Activated naive CD8-positive, alpha-beta T cell treated with anti-CD3 and anti-CD28 coated beads, Interleukin-2, amount 50 U/mL, for 24 hours (primary cell): Measurements from ENCODE around the gene KLF7.

ENCODE experiments used
- ATAC-seq: fragments of 150-1000 bp; cut with Tn5 transposase; one replicate; pipeline ENCODE4 v1.10.0; 2021
- DNase-seq: peaks from one replicate; pipeline ENCODE4 v3.0.0; 2021
- H3K27ac Mint-ChIP-seq: one replicate; pipeline ENCODE4 v1.8.0; 2021; ENCODE audit warnings: mild to moderate bottlenecking, mixed read lengths
- H3K27me3 Mint-ChIP-seq: one replicate; pipeline ENCODE4 v1.8.0; 2021; ENCODE audit warnings: mixed read lengths
- H3K36me3 Mint-ChIP-seq: one replicate; pipeline ENCODE4 v1.8.0; 2021; ENCODE audit warnings: low read depth, mixed read lengths
- H3K4me1 Mint-ChIP-seq: one replicate; pipeline ENCODE4 v1.8.0; 2021; ENCODE audit warnings: mixed read lengths
- H3K4me3 Mint-ChIP-seq: one replicate; pipeline ENCODE4 v1.8.0; 2021; ENCODE audit warnings: mild to moderate bottlenecking, moderate library complexity, mixed read lengths
- H3K9me3 Mint-ChIP-seq: one replicate; pipeline ENCODE4 v1.8.0; 2021; ENCODE audit warnings: mixed read lengths

KLF7 gene

DNA sequence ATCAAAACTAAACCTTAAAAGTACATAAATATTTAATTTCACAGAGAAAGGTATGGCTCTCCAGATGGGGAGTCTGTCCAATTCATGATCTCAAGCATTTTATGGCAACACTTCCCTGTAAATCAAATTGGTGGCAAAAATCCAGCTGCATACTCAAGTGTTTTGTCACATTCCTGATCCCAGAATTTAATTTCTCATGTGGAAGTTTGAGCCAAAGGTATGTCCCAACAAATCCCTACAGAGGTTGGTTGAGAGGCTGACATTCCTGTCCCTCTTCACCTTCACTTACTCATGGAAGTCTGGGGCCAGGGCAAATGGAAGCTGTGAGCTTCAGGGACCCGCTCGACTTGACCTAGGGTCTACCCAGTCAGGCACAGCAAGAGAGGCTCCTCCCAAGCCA is 17.7 kb downstream of the KLF7 start:
- Mint-ChIP-seq H3K36me3 (peaks cover 3% of the 10 kb centered on the region), H3K27ac (no peak overlapping the region), H3K4me3 (no peak overlapping the region), H3K27me3 (no peaks in the 10 kb centered on the region), H3K9me3 (no peaks in the 10 kb centered on the region), H3K4me1 (peaks cover 69% of the 10 kb centered on the region)
- DNase-seq (no peak), ATAC-seq (no peak)

DNA sequence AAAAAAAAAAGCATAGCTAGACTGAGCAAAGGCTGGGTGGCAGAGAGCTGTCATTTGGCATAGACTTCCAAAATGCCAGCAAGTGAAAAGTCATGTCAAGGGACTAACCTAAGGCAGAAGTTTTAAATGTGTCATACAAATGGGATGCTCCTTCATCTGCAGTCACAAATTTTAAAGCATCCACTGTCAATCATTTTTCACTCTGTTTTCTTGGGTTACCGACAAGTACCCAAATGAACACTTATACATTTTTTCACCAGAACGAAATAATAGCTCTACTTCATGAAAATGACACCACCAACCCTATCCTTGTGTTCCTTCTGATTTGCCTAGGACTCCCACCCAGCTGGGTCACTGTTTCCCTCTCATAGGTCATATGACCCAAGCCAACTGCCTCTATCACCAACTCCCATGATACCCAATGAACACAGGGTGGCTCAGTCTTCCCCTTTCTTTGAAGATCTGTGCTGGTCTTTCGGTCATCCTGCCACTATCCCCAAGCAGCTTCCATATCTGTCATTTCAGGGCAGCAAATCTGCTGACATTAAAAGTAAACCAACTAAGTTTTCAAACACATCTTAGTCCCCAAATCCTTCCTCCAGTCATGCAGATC is 21.5 kb downstream of the KLF7 start:
- peaks cover 65% of the 10 kb centered on the region for H3K4me1 Mint-ChIP-seq
- no peaks in the 10 kb centered on the region for H3K27me3 Mint-ChIP-seq
- H3K36me3 Mint-ChIP-seq: peaks cover 3% of the 10 kb centered on the region
- no peaks in the 10 kb centered on the region for H3K9me3 Mint-ChIP-seq
- H3K27ac Mint-ChIP-seq: peak overlapping the region; percentile 92
- DNase-seq (no peak), ATAC-seq (no peak)
- H3K4me3 Mint-ChIP-seq: peak overlapping the region; percentile 78

DNA sequence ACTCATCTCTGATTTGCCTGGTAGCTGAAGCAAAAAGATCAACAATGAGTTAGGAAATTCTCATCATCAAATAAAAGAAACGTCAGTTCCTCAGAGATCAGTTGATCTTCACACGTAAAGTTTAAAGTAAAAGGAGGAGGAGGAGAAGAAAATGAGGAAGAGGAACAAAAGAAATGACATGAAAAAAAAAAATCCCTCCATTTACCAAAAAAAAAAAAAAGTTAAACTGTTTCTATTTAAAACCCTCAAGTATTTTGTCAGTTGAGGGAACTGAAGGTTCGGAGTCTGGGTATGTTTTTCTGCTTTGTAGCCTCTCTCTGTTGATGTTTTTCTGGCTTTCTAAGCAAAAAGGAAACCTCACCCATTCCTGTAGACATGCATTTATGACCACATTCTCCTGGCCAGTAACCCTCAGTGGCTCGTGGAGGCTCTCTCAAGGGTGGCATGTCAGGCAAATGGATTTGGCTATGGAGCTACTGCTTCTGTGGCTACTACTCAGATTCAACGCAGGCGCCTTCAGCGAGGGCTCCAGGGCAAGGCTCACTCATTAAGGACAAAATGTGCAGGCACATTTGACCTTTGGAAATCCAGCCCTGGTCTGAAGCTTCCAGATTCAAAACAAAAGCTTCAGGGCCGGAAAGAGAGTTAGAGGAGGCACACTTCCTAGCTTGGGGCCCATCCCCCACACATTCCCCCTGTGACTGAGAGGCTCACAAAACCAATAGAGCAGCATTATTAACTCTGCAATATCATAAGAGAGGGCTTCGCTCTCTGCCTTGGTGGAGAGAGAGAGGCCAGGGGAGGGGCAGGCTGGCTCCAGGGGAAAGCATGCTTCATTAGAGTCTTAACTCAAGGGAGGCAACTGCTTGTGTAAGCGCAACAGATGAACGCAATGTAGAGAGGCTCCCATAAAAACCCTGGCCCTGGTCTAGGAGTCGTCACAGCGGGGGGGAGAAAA is 22.3 kb downstream of the KLF7 start:
- Mint-ChIP-seq H3K27ac (peak overlapping the region; percentile 92), H3K9me3 (no peaks in the 10 kb centered on the region), H3K4me1 (peaks cover 62% of the 10 kb centered on the region), H3K27me3 (no peaks in the 10 kb centered on the region), H3K36me3 (peaks cover 1% of the 10 kb centered on the region), H3K4me3 (peak overlapping the region; percentile 78)
- DNase-seq (peak; percentile 67), ATAC-seq (peak; percentile 79)

DNA sequence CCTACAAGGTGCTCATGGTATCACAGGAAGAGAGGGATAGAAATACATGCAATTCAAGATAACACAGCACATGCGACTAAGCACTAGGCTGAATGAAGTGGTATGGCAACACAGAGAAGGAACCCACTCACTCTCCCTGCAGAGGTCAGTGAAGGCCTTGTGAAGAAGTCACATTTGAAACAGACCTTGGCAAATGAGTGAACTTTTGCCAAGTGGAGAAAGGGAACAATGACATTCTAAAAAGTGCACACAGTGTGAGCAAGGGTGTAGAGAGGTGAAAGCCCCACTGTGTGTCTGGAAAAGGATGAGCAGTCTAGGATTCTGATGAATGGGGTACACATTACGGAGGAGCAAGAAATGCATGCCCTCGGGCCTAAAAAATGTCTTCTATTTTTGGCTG is 23.3 kb downstream of the KLF7 start:
- Mint-ChIP-seq H3K4me3 (peak overlapping the region; percentile 78), H3K4me1 (peaks cover 69% of the 10 kb centered on the region), H3K9me3 (no peaks in the 10 kb centered on the region), H3K27ac (peak overlapping the region; percentile 92), H3K36me3 (peaks cover 1% of the 10 kb centered on the region), H3K27me3 (no peaks in the 10 kb centered on the region)
- ATAC-seq: peak; percentile 65
- DNase-seq: peak; percentile 23

DNA sequence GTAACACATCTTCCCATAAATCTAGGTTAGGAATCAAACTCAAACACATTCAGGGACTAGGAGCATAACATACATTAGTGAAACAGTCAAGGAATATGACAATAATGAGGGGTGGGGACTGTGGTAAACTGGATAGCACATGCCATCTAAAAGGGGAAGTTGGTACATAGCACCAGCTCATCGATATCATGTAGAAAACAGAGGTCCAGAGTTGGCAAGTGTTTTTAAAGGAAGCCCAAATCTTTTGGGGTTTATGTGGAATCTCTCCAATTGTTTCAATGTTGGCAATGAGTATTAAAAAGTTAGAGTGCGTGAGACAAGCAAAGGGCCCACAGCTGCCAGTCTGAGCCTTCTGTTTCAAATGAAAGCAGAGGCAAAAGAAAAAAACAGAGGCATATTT is 24.4 kb downstream of the KLF7 start:
- no peaks in the 10 kb centered on the region for H3K9me3 Mint-ChIP-seq
- no peaks in the 10 kb centered on the region for H3K27me3 Mint-ChIP-seq
- no peak for DNase-seq
- H3K36me3 Mint-ChIP-seq: peaks cover 2% of the 10 kb centered on the region
- no peak overlapping the region for H3K4me3 Mint-ChIP-seq
- no peak for ATAC-seq
- H3K27ac Mint-ChIP-seq: peak overlapping the region; percentile 56
- H3K4me1 Mint-ChIP-seq: peaks cover 77% of the 10 kb centered on the region

DNA sequence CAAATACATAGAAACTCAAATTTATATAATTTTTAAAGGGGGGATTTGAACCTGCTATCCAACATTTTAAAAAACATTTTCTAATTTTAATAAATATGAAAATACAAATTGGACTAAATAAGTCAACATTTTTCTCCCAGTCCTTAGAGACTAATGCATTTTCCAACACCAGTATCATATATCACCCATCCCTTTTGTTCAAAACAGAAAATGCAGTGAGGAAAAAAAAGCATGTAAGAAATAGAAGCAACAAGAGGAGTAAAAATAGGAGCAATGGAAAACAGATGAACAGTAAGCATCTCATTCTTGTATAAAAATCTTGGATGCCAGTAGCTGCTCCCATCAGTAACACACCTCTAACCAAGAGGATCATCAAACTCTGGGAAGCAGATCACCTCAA is 25.5 kb downstream of the KLF7 start:
- peaks cover 87% of the 10 kb centered on the region for H3K4me1 Mint-ChIP-seq

DNA sequence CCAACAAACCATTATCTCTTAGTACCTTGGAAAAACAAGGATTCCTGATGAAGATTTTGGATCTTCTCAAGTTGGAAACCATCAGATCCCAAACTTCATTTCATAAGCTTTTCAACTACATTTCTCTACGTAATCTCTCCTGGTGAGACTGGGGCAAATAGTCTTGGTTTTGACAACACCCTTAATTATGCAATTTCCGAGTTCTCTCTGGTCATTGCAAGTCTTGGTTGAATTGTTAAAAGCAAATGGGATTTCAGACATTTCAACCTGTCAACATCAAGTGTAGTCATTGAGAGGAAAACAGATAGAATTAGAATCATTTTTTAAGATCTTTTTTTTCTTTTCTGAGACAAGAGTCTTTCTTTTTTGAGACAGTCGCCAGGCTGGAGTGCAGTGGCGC is 26.2 kb downstream of the KLF7 start:
- ATAC-seq: no peak
- no peak for DNase-seq
- Mint-ChIP-seq H3K27ac (no peak overlapping the region), H3K36me3 (peaks cover 1% of the 10 kb centered on the region), H3K9me3 (no peaks in the 10 kb centered on the region), H3K4me1 (peaks cover 87% of the 10 kb centered on the region), H3K4me3 (no peak overlapping the region), H3K27me3 (no peaks in the 10 kb centered on the region)

More for the DNA sequence above, 25.5 kb downstream of the KLF7 start:
- no peak overlapping the region for H3K4me3 Mint-ChIP-seq
- H3K9me3 Mint-ChIP-seq: no peaks in the 10 kb centered on the region
- no peak overlapping the region for H3K27ac Mint-ChIP-seq
- no peaks in the 10 kb centered on the region for H3K27me3 Mint-ChIP-seq
- H3K36me3 Mint-ChIP-seq: peaks cover 1% of the 10 kb centered on the region
- no peak for ATAC-seq
- no peak for DNase-seq

DNA sequence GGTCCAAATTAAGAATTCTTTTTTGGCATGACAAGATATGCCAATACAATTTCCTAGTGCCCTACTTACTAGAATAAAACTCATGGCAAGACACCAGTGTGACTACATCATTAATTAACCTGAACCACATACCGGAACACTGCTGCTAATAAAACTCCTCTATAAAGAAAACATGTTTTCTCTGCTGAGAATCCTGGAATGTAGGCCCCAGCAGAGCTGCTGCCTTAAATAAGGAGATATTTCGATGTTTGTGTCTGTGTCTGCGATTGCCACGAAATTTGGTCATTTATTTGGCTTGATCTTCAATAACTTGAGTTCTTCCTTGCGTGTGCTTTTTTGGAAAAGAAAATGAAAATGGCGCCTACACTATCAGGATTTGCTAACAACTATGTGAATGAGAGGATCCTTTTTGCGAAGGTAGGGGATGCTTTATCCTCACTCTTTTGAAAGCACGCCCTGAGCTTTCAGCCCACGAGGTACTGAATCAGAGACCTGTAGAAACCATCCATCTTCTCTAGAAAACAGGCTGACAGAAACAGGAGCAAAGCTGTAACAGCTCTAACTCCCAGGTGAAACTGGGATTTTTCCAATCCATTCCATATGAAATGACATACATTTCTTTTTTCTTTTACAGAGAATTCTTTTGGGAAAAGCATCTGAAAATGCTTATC is 27.0 kb downstream of the KLF7 start:
- H3K4me3 Mint-ChIP-seq: no peak overlapping the region
- DNase-seq (no peak), ATAC-seq (no peak)
- H3K27ac Mint-ChIP-seq: no peak overlapping the region
- no peaks in the 10 kb centered on the region for H3K27me3 Mint-ChIP-seq
- H3K9me3 Mint-ChIP-seq: no peaks in the 10 kb centered on the region
- peaks cover 87% of the 10 kb centered on the region for H3K4me1 Mint-ChIP-seq
- peaks cover 3% of the 10 kb centered on the region for H3K36me3 Mint-ChIP-seq

DNA sequence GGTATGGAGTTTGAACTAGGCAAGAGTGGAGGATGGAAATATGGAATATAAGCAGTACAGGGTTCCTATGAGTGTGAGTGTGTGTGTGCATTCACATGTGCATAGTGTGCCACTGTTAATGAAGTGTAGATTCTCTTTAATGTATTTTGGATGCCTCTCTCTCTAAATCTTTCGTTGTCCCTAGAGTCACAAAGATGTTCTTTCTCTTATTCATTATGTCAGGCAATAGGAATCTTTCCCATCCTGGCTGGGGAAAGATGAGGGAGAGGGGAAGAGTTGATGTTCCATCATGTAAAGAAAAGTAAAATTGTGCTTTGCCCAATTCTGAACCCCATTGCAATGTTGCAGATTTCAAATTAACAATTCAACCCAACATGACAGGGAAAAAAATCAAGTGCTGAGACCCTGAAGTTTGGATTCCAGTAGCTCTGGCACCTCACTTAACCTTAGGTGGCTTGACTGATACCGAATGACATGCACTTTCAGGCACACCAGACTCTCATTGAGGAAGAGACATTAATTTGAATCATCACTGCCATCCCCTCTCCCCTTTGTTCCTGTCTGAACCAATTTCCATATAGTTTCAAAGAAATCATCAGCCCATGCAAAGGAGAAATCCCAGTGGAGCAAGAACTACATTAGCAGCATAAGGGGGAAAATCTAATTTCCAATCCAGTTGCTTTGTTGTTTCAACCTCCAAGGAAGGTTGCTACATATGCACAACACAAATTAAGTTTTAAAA is 28.0 kb downstream of the KLF7 start:
- Mint-ChIP-seq H3K36me3 (peaks cover 8% of the 10 kb centered on the region), H3K9me3 (no peaks in the 10 kb centered on the region), H3K4me3 (no peak overlapping the region), H3K4me1 (peaks cover 84% of the 10 kb centered on the region), H3K27ac (no peak overlapping the region), H3K27me3 (no peaks in the 10 kb centered on the region)
- ATAC-seq (no peak), DNase-seq (no peak)

DNA sequence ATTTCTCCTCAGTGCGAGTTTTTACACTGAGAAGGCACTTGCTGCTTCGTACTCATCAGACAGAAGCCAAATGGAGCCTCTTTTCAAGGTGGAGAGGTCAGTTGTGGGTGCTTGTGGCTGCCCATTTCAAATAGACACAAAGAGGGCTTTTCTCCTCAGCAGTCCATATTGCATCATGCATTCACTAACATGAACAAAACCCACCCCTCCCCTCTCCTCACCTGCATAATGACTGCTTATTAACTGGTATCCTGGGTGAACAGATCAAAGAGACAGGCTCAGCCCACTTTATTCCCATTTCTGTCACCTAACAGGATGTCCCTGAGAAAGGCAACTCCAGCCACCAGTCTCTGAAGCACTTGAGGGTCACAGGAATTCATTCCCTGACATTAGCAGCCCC is 28.9 kb downstream of the KLF7 start:
- Mint-ChIP-seq H3K9me3 (peaks cover under 1% of the 10 kb centered on the region), H3K36me3 (peaks cover 8% of the 10 kb centered on the region), H3K27me3 (no peaks in the 10 kb centered on the region), H3K27ac (no peak overlapping the region), H3K4me1 (peaks cover 84% of the 10 kb centered on the region), H3K4me3 (no peak overlapping the region)
- DNase-seq (no peak), ATAC-seq (no peak)

DNA sequence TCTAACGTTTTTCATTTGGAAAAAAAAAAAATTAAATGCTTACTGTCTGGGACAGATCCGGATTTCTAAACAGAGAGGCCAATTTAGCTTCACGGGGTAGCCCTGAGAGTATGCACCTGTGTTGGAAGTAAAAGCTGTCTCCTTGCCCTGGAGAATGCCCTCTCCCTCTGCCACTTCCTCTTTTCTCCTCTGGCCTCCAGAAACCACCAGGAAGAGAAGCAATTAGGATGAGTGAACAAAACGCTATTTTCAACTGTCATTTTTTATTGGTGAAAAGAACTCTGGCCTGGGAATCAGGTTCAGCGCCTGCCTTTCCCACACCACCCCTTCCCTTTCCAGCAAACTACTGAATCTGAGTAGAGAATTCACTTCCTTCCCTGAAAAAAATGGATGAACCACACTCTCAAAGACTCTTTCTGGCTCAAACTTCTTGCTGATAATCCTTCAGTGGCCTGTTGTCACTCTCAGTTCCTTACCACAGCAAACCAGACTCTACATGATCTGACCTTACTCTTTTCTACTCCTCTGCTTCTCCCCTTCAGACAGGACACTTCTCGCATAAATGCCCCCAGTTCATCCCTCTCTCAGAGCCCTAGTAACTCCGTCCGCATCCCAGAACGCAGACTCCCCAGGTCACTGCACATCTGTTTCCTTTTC is 29.8 kb downstream of the KLF7 start:
- H3K4me1 Mint-ChIP-seq: peaks cover 84% of the 10 kb centered on the region
- no peak for DNase-seq
- ATAC-seq: no peak
- H3K9me3 Mint-ChIP-seq: peaks cover 5% of the 10 kb centered on the region
- H3K27ac Mint-ChIP-seq: peak overlapping the region; percentile 19
- H3K36me3 Mint-ChIP-seq: peaks cover 14% of the 10 kb centered on the region
- no peaks in the 10 kb centered on the region for H3K27me3 Mint-ChIP-seq
- peak overlapping the region; percentile 56 for H3K4me3 Mint-ChIP-seq

DNA sequence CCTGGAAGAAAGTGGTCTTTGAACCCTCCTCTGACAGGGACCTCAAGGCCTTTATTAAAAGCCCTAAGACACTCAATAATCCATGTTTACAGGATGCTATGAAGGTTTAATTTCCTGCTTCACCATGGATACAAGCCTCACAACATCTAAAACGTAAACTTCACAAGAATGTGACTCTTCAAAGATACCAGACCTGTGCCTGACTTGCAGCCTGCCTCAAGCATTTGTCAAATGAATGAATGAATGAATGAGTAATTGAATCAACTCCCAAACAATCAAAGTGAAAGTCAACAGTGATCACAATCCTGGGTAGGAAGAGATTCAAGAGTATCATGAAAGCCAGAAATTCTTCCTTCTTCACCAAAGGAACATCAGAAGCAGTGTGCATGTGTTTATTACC is 30.4 kb downstream of the KLF7 start:
- Mint-ChIP-seq H3K9me3 (peaks cover 5% of the 10 kb centered on the region), H3K27me3 (no peaks in the 10 kb centered on the region), H3K36me3 (peaks cover 16% of the 10 kb centered on the region), H3K4me1 (peaks cover 85% of the 10 kb centered on the region), H3K27ac (peak overlapping the region; percentile 19), H3K4me3 (peak overlapping the region; percentile 56)
- DNase-seq (no peak), ATAC-seq (no peak)

DNA sequence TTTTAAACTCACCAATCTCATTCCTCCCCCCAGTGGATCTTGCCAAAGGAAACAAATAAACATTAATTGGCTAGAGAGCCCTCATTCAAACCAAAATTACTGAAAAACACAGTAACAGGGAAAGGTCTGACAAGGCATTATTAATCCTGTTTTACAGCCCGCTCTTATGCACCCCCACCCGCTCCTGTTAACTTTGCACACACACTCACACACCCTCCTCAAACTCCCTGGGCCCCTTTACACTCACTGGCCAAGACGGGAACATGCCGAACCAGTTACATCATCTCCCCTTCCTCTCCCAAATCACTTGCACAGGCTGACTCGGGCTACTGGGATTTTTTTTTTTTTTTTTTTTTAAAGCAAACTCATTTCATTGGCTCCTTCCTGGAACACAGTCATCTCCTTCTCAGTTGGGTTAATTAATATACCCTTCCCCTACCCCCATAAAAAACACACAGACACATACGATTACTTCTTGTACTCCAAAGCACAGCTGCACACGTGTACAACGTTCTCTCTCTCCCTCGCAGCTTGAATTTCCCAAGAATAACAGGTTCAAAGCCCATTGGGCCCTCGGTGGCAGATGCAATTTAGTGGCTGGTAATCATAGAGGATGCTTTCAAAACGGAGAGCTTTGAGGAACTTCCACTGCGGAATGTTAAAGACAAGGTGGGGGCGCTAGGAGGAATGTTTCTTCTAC is 31.8 kb downstream of the KLF7 start:
- no peaks in the 10 kb centered on the region for H3K27me3 Mint-ChIP-seq
- no peak for DNase-seq
- H3K4me3 Mint-ChIP-seq: no peak overlapping the region
- peaks cover 16% of the 10 kb centered on the region for H3K36me3 Mint-ChIP-seq
- no peak for ATAC-seq
- H3K4me1 Mint-ChIP-seq: peaks cover 86% of the 10 kb centered on the region
- no peak overlapping the region for H3K27ac Mint-ChIP-seq
- H3K9me3 Mint-ChIP-seq: peaks cover 5% of the 10 kb centered on the region
